ENCODE results near the gene ZNF511. TPM values are rescaled to one million over a fixed set of nuclear protein-coding genes. Genes with fewer than 3 reads are reported as not detected.

ZNF511 gene
- total RNA-seq, 1 experiment from 2014 or later, result 89.4 TPM

DNA sequence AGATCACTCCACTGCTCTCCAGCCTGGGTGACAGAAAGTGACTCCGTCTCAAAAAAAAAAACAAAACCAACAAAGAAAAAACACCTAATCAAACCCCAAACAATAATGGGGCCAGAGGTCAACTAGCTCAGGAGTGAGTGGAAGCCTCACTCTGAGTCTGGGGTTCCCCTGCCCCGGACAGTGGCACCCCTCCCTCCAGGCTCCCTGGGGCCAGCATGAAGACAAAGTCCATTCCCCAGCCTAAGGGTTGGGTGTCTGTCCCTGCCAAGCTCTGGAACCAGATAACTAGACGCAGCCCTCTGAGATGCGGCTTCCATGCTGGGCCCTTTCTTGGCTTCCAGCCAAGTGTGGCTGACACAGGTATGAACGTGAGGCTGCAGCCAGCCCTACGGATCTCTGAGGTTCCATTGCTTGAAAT is 50.8 kb downstream of the ZNF511 start:
- Histone ChIP-seq H3K9me3 (ENCODE audit: control insufficient read depth, low read depth, low read length) (no peaks in the 10 kb centered on the region), H3K27me3 (ENCODE audit: insufficient read depth, low read length) (no peaks in the 10 kb centered on the region; the same call in 1 of the 2 replicates), H2BK5ac (ENCODE audit: insufficient read length, low read length) (no peak overlapping the region), H3K4me1 (ENCODE audit: insufficient read depth, low read length) (no peaks in the 10 kb centered on the region), H4K20me1 (ENCODE audit: control insufficient read depth, insufficient read depth, insufficient read length) (no peaks in the 10 kb centered on the region), H2AK5ac (ENCODE audit: insufficient read length, low read length) (no peak overlapping the region), H3K79me1 (ENCODE audit: insufficient read depth, low read depth, low read length, poor library complexity, severe bottlenecking) (no peaks in the 10 kb centered on the region), H4K91ac (ENCODE audit: insufficient read length, low read depth, low read length) (no peak overlapping the region), H3K23ac (ENCODE audit: insufficient read length, low read depth, low read length) (no peak overlapping the region), H3K56ac (ENCODE audit: insufficient read length, low read depth, low read length) (no peak overlapping the region), H4K5ac (ENCODE audit: insufficient read length, low read depth, low read length) (no peak overlapping the region), H3K27ac (ENCODE audit: insufficient read length, low read depth, low read length) (no peak overlapping the region), H3K79me2 (ENCODE audit: insufficient read depth, low read length) (no peaks in the 10 kb centered on the region), H2BK15ac (ENCODE audit: low read depth, low read length) (no peak overlapping the region), H2BK120ac (ENCODE audit: low read depth, low read length, poor library complexity, severe bottlenecking) (no peak overlapping the region), H2BK12ac (ENCODE audit: insufficient read length, low read depth, low read length) (no peak overlapping the region), H2BK20ac (ENCODE audit: low read depth, low read length, poor library complexity, severe bottlenecking) (no peak overlapping the region), H2AFZ (ENCODE audit: low read length) (no peak overlapping the region), H3K14ac (ENCODE audit: insufficient read depth, low read length) (no peak overlapping the region), H3K9ac (ENCODE audit: extremely low read depth, insufficient read length, low read length) (no peak overlapping the region), H3K23me2 (ENCODE audit: insufficient read length, low read depth, low read length, poor library complexity, severe bottlenecking) (no peaks in the 10 kb centered on the region), H3K4ac (ENCODE audit: low read depth, low read length) (no peak overlapping the region), H3K18ac (ENCODE audit: insufficient read length, low read depth, low read length) (no peak overlapping the region), H3T11ph (ENCODE audit: low read length) (no peak overlapping the region), H3K4me2 (ENCODE audit: insufficient read depth, insufficient read length, low read length) (no peak overlapping the region), H4K8ac (replicated peaks; ENCODE audit: insufficient read length, low read depth, low read length) (no peak overlapping the region)
- Mint-ChIP-seq H3K36me3 (ENCODE audit: insufficient read depth in 1 of 3, low read depth in 3 of 3) (peaks cover 17 to 30% (median 29%) of the 10 kb centered on the region in 3 experiments; a peak in 6 of 7 replicates), H3K27me3 (ENCODE audit: low read depth) (peaks cover 24% of the 10 kb centered on the region), H3K4me3 (no peak overlapping the region), H3K4me1 (peaks cover 0 to 2% of the 10 kb centered on the region in 2 experiments; a peak in 1 of 4 replicates), H3K9me3 (no peaks in the 10 kb centered on the region), H3K27ac (no peak overlapping the region)
- DNase-seq, result no peak
- no CpG with 5 or more reads among the region's 6 CpGs for WGBS (ENCODE audit: extremely low coverage, insufficient read length, low lambda C conversion rate)
- no peak for TF ChIP-seq CTCF (conservative IDR thresholded peaks at IDR 0.05)
